Activated CD4-positive, alpha-beta T cell treated with anti-CD3 and anti-CD28 coated beads, Interleukin-2, amount 10 ng/mL, durations not matched to agents 7 days and 5 days (primary cell): ENCODE data around the gene LENG8. TPM values are rescaled to one million over a fixed set of nuclear protein-coding genes. Genes with fewer than 3 reads are reported as not detected.

ENCODE experiments used
- CTCF ChIA-PET: fragments of 350-600 bp; sonication (Branson Sonifier 250); formaldehyde crosslinking; loops from one replicate; lab custom pipeline; 2021; ENCODE audit warnings: antibody characterized with exemption; lab: Charles Lee
- POLR2A ChIA-PET: fragments of 350-600 bp; sonication (Branson Sonifier 250); formaldehyde crosslinking; loops from one replicate; lab custom pipeline; 2021; ENCODE audit warnings: antibody characterized with exemption; lab: Charles Lee
- DNase-seq: peaks from one replicate; pipeline ENCODE4 v3.0.0-alpha.2; 2020
- H3K27ac Mint-ChIP-seq: one replicate; pipeline ENCODE4 v1.8.0; 2021; ENCODE audit warnings: mild to moderate bottlenecking, moderate library complexity, mixed read lengths
- H3K27me3 Mint-ChIP-seq: one replicate; pipeline ENCODE4 v1.8.0; 2021; ENCODE audit warnings: mixed read lengths
- H3K36me3 Mint-ChIP-seq: one replicate; pipeline ENCODE4 v1.8.0; 2021; ENCODE audit warnings: low read depth, mixed read lengths
- H3K4me1 Mint-ChIP-seq: one replicate; pipeline ENCODE4 v1.8.0; 2021; ENCODE audit warnings: mixed read lengths
- H3K4me3 Mint-ChIP-seq: one replicate; pipeline ENCODE4 v1.8.0; 2021; ENCODE audit warnings: mild to moderate bottlenecking, moderate library complexity, mixed read lengths
- H3K9me3 Mint-ChIP-seq: one replicate; pipeline ENCODE4 v1.8.0; 2021; ENCODE audit warnings: mixed read lengths
- total RNA-seq, 2 experiments: library from RNA; stranded (reverse); gene quantifications; one replicate each; pipeline ENCODE4 v1.2.3, GENCODE V29; 2021

LENG8 gene
- total RNA-seq, 2 experiments from 2014 or later: 245 to 248 TPM

GRCh38 chr19:54426291-54426931 is 22.6 kb upstream of the LENG8 start:
- peaks cover 6% of the 10 kb centered on the region for H3K4me1 Mint-ChIP-seq

DNA sequence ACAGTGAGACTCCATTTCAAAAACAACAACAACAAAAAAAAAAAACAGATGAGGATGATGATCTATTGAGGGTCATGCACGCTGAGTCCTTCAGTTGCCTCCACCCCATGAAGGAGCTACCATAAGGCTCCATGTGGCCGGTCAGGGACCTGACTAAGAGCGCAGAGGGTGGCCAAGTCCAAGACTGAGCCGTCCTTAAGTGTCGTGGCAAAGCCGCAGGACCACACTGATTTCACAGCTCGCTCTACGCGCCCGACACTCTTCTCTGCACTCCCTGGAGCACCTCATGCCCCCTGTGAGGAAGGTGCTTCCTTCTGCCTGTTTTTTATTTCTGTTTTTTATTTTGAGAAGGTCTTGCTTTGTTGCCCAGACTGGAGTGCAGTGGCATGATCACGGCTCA is 21.4 kb upstream of the LENG8 start:
- Mint-ChIP-seq H3K36me3 (no peaks in the 10 kb centered on the region), H3K4me1 (peaks cover 6% of the 10 kb centered on the region), H3K27ac (no peak overlapping the region), H3K27me3 (peaks cover 9% of the 10 kb centered on the region), H3K4me3 (no peak overlapping the region), H3K9me3 (no peaks in the 10 kb centered on the region)
- POLR2A ChIA-PET: no interaction called here
- no peak for DNase-seq
- CTCF ChIA-PET: no interaction called here

More at GRCh38 chr19:54426291-54426931, 22.6 kb upstream of the LENG8 start:
- no peak overlapping the region for H3K4me3 Mint-ChIP-seq
- peaks cover 9% of the 10 kb centered on the region for H3K27me3 Mint-ChIP-seq
- no peaks in the 10 kb centered on the region for H3K36me3 Mint-ChIP-seq
- DNase-seq: no peak
- ChIA-PET POLR2A (no interaction called here), CTCF (no interaction called here)
- H3K27ac Mint-ChIP-seq: no peak overlapping the region
- no peaks in the 10 kb centered on the region for H3K9me3 Mint-ChIP-seq

GRCh38 chr19:54428323-54429175 is 20.4 kb upstream of the LENG8 start:
- Mint-ChIP-seq H3K4me1 (peaks cover 6% of the 10 kb centered on the region), H3K4me3 (no peak overlapping the region), H3K36me3 (no peaks in the 10 kb centered on the region), H3K27ac (no peak overlapping the region), H3K9me3 (no peaks in the 10 kb centered on the region), H3K27me3 (peaks cover 9% of the 10 kb centered on the region)
- no peak for DNase-seq
- POLR2A ChIA-PET: no interaction called here
- CTCF ChIA-PET: interaction anchor here (2.5 kb wide), 1 partner anchor 11 kb away, joined by 6 read pairs; no protein-coding TSS in a partner anchor

DNA sequence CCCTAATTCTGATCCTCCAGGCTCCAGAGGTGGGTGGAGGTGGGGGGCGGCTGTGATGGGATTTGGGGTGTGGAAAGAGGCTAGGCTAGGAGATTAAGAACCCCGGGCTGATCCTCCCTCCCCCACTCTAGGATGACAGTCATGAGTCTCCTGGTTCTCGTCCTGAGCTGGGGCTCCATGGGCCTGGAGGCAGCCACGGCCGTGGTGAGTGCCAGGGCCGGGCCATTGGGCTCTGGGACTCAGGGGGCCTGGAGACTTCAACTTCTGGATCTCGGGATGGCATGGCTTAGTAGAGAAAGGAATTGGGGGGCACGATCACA is 19.9 kb upstream of the LENG8 start:
- Mint-ChIP-seq H3K4me1 (peaks cover 6% of the 10 kb centered on the region), H3K27me3 (peaks cover 9% of the 10 kb centered on the region), H3K4me3 (no peak overlapping the region), H3K9me3 (no peaks in the 10 kb centered on the region), H3K27ac (no peak overlapping the region), H3K36me3 (no peaks in the 10 kb centered on the region)
- CTCF ChIA-PET: interaction anchor here (2.5 kb wide), 1 partner anchor 10 kb away, joined by 6 read pairs; no protein-coding TSS in a partner anchor
- DNase-seq: no peak
- POLR2A ChIA-PET: no interaction called here

GRCh38 chr19:54429545-54430227 is 19.3 kb upstream of the LENG8 start:
- ChIA-PET CTCF (interaction anchor here (1.4 to 2.5 kb wide), 2 partner anchors 10 kb away, joined by 3 to 6 read pairs; no protein-coding TSS in a partner anchor), POLR2A (no interaction called here)
- Mint-ChIP-seq H3K27me3 (peaks cover 9% of the 10 kb centered on the region), H3K27ac (no peak overlapping the region), H3K4me1 (peaks cover 8% of the 10 kb centered on the region), H3K4me3 (no peak overlapping the region), H3K9me3 (no peaks in the 10 kb centered on the region), H3K36me3 (no peaks in the 10 kb centered on the region)
- no peak for DNase-seq

- DNase-seq: peak; percentile 36
- no peaks in the 10 kb centered on the region for H3K36me3 Mint-ChIP-seq
- ChIA-PET POLR2A (interaction anchor here (0.6 to 1.1 kb wide), 2 partner anchors 18 to 42 kb away, joined by 3 to 4 read pairs; partner anchors contain the start of gene LENG8), CTCF (interaction anchor here (1.4 to 2.5 kb wide), 2 partner anchors 9 to 11 kb away, joined by 3 to 6 read pairs; no protein-coding TSS in a partner anchor)
- peak overlapping the region; percentile 50 for H3K4me3 Mint-ChIP-seq
- no peak overlapping the region for H3K27ac Mint-ChIP-seq
- no peaks in the 10 kb centered on the region for H3K9me3 Mint-ChIP-seq
- H3K27me3 Mint-ChIP-seq: peaks cover 9% of the 10 kb centered on the region
- H3K4me1 Mint-ChIP-seq: peaks cover 14% of the 10 kb centered on the region
Observed at GRCh38 chr19:54430306-54431254, 18.4 kb upstream of the LENG8 start.

DNA sequence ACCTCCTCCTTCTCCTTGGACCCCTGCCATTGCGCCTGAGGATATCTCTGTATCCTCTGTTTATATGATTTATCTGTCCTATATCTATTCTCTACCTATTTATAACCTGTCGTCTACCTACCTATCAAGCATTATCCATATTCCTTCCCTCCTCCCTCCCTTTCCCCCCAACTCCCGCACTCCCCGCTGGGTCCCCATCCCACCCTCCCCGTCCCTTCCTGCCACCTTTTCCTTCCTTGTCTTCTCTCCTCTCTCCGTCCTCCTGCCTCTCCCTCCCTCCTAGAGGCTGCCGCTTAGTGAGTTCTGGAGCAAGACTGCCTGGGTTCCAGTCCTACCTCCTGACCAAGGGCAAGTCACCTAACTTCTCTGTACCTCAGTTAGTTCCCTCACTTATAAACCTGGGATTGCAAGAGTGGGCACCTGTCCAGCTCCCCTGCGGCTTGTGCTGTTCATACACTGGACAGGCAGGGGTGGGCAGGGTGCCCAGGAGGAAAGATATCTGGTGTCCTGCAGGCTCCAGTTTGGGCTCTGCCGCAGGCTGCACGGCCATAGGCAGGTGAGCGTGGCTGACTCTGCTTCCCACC is 17.7 kb upstream of the LENG8 start:
- H3K27ac Mint-ChIP-seq: no peak overlapping the region

DNA sequence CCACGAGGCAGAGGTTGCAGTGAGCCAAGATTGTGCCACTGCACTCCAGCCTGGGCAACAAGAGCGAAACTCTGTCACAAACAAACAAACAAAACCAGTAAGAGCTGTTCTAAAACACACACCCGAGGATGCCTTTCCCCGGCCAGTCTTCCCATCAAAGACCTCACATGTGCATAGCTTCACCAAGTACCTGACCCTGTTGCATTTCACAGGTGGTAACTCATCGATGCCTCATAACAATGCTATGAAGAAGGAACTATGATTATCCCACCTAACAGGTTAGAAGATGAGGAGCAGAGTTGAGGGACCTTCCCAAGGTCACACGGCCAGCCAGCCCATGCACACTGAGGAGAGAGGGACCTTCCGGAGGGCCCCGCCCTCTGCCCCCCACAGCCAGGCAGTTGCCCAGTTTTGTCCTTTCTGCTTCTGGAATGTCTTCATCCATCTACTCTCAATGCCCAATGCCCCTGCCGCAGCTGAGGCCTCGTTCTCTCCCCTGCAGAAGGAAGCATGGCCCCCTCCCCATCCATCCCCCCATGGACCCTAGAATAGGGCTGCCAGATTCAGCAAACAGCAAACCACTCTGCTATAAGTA is 16.8 kb upstream of the LENG8 start:
- H3K4me3 Mint-ChIP-seq: no peak overlapping the region
- ChIA-PET POLR2A (no interaction called here), CTCF (no interaction called here)
- H3K27ac Mint-ChIP-seq: no peak overlapping the region
- peaks cover 16% of the 10 kb centered on the region for H3K4me1 Mint-ChIP-seq
- H3K36me3 Mint-ChIP-seq: peaks cover 1% of the 10 kb centered on the region
- DNase-seq: no peak
- H3K27me3 Mint-ChIP-seq: peaks cover 5% of the 10 kb centered on the region
- H3K9me3 Mint-ChIP-seq: no peaks in the 10 kb centered on the region

More for the DNA sequence above, 17.7 kb upstream of the LENG8 start:
- DNase-seq: no peak
- H3K27me3 Mint-ChIP-seq: peaks cover 9% of the 10 kb centered on the region
- no peak overlapping the region for H3K4me3 Mint-ChIP-seq
- POLR2A ChIA-PET: interaction anchor here (0.6 to 1.1 kb wide), 2 partner anchors 18 to 43 kb away, joined by 3 to 4 read pairs; partner anchors contain the start of gene LENG8
- H3K9me3 Mint-ChIP-seq: no peaks in the 10 kb centered on the region
- CTCF ChIA-PET: interaction anchor here (2.5 kb wide), 1 partner anchor 8 kb away, joined by 6 read pairs; no protein-coding TSS in a partner anchor
- peaks cover 14% of the 10 kb centered on the region for H3K4me1 Mint-ChIP-seq
- no peaks in the 10 kb centered on the region for H3K36me3 Mint-ChIP-seq

DNA sequence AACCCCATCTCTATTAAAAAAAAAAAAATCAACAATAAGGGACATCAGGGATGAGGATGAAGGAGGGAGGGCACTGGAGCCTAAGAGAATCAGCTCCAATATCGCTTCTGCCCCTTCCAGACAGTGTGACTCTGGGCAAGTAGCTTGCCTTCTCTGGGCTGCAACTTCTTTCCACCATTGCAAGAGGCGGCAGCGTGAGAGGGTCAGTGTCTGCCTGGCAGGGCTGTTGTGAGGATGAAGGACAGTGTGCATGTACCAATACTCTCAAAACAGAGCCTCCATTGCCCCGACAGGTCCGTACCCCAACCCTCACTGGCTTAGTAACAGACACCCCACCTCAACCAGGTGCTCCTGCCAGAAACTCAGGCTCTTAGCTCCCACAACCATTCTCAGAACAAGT is 15.3 kb upstream of the LENG8 start:
- Mint-ChIP-seq H3K4me3 (no peak overlapping the region), H3K27ac (no peak overlapping the region), H3K9me3 (no peaks in the 10 kb centered on the region), H3K36me3 (peaks cover 1% of the 10 kb centered on the region), H3K4me1 (peaks cover 16% of the 10 kb centered on the region), H3K27me3 (peaks cover 5% of the 10 kb centered on the region)
- ChIA-PET POLR2A (interaction anchor here (0.7 kb wide), 1 partner anchor 319 kb away, joined by 6 read pairs; no protein-coding TSS in a partner anchor), CTCF (no interaction called here)
- no peak for DNase-seq

GRCh38 chr19:54434112-54434872 is 14.7 kb upstream of the LENG8 start:
- Mint-ChIP-seq H3K4me1 (peaks cover 21% of the 10 kb centered on the region), H3K27ac (no peak overlapping the region), H3K4me3 (no peak overlapping the region), H3K27me3 (peaks cover 2% of the 10 kb centered on the region), H3K9me3 (no peaks in the 10 kb centered on the region), H3K36me3 (peaks cover 1% of the 10 kb centered on the region)
- ChIA-PET POLR2A (no interaction called here), CTCF (no interaction called here)
- DNase-seq: no peak

- POLR2A ChIA-PET: no interaction called here
- Mint-ChIP-seq H3K4me3 (no peak overlapping the region), H3K4me1 (peaks cover 22% of the 10 kb centered on the region), H3K36me3 (peaks cover 1% of the 10 kb centered on the region), H3K27me3 (no peaks in the 10 kb centered on the region), H3K27ac (no peak overlapping the region), H3K9me3 (no peaks in the 10 kb centered on the region)
- CTCF ChIA-PET: no interaction called here
- DNase-seq: no peak
Observed at GRCh38 chr19:54434873-54435214, 14.2 kb upstream of the LENG8 start.
